Measurements from ENCODE around the gene CHODL. TPM values are rescaled to one million over a fixed set of nuclear protein-coding genes. Genes with fewer than 3 reads are reported as not detected.

Gene CHODL, protein sequence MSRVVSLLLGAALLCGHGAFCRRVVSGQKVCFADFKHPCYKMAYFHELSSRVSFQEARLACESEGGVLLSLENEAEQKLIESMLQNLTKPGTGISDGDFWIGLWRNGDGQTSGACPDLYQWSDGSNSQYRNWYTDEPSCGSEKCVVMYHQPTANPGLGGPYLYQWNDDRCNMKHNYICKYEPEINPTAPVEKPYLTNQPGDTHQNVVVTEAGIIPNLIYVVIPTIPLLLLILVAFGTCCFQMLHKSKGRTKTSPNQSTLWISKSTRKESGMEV
- total RNA-seq = not detected

DNA sequence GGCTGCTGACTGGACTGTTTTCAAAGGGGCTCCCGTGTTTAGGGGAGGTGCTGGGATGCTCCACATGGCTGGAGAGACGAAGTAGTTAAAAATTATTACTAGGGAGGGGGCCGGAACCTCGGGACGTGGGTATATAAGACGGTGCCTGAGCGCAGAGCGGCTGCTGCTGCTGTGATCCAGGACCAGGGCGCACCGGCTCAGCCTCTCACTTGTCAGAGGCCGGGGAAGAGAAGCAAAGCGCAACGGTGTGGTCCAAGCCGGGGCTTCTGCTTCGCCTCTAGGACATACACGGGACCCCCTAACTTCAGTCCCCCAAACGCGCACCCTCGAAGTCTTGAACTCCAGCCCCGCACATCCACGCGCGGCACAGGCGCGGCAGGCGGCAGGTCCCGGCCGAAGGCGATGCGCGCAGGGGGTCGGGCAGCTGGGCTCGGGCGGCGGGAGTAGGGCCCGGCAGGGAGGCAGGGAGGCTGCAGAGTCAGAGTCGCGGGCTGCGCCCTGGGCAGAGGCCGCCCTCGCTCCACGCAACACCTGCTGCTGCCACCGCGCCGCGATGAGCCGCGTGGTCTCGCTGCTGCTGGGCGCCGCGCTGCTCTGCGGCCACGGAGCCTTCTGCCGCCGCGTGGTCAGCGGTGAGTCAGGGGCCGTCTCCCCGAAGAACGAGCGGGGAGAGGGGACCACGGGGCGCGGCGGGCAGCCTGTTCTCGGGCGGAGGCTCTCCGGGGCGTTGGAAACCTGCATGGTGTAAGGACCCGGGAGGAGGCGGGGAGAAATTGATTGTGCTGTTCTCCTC, at the start of gene CHODL:
CHODL (plus strand) TSS at position 163 of the 793 bp plus-strand sequence; CDS start at position 554, 391 bp downstream.

Other genes starting within 250 kb of the CHODL start
- gene TMPRSS15, start 159.0 kb downstream of the CHODL start, total RNA-seq = not detected

Measured in melanocyte of skin (primary cell).